ENCODE results near the gene B4GAT1.

DNA sequence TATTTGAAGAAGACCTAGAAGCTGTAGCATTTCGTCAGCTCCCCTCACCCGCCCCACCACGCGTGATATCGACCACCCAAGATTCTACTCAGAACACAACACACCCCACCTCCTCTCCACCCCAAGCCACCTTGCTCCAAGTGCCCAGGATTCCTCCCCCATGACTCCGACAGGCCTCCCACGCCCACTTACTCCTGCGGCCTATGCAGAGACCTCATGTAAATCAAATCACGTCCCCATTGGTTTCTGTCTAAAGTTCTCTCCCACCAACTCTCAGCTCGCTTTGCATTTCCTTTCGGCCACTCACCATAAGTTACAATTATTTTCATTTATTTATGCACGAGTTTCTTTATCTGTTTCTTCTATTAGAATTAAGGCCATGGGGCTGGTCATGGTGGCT, 44.8 kb downstream of the B4GAT1 start:
- TF ChIP-seq, protein P1, sequence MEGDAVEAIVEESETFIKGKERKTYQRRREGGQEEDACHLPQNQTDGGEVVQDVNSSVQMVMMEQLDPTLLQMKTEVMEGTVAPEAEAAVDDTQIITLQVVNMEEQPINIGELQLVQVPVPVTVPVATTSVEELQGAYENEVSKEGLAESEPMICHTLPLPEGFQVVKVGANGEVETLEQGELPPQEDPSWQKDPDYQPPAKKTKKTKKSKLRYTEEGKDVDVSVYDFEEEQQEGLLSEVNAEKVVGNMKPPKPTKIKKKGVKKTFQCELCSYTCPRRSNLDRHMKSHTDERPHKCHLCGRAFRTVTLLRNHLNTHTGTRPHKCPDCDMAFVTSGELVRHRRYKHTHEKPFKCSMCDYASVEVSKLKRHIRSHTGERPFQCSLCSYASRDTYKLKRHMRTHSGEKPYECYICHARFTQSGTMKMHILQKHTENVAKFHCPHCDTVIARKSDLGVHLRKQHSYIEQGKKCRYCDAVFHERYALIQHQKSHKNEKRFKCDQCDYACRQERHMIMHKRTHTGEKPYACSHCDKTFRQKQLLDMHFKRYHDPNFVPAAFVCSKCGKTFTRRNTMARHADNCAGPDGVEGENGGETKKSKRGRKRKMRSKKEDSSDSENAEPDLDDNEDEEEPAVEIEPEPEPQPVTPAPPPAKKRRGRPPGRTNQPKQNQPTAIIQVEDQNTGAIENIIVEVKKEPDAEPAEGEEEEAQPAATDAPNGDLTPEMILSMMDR (IDR thresholded peaks at IDR 0.05) = no peak
- TF ChIP-seq EP300 (IDR thresholded peaks at IDR 0.05) = no peak

Measured in gastroesophageal sphincter (tissue), 3 donors.